AG09309 (cell line): Measurements from ENCODE around the gene SRR.

Experiments
- DNase-seq: peaks from one replicate; pipeline ENCODE4 v3.0.0-alpha.2; 2010; ENCODE audit warnings: low read depth
- H3K4me3 ChIP-seq: 2 replicates; pipeline ENCODE4 v1.5.1; 2011; ENCODE audit warnings: mild to moderate bottlenecking, low read depth, low read length, moderate library complexity; ENCODE audit not compliant: control insufficient read depth
- CTCF ChIP-seq: IDR thresholded peaks from 2 replicates; pipeline ENCODE4 v1.5.1; 2011; ENCODE audit warnings: mild to moderate bottlenecking, low read depth, low read length, inconsistent platforms; ENCODE audit not compliant: insufficient read depth, control insufficient read depth; ENCODE audit errors: missing control alignments

The SRR gene

GRCh38 chr17:2266045-2266864 is 37.5 kb upstream of the SRR start:
- no peak overlapping the region for H3K4me3 ChIP-seq
- no peak for TF ChIP-seq CTCF
- no peak for DNase-seq

- no peak for DNase-seq
- H3K4me3 ChIP-seq, result no peak overlapping the region
- no peak for TF ChIP-seq CTCF
Measured at GRCh38 chr17:2266865-2267228, 36.9 kb upstream of the SRR start.

- TF ChIP-seq CTCF, result no peak
- DNase-seq, result no peak
Measured at GRCh38 chr17:2267354-2267753, 36.4 kb upstream of the SRR start.

GRCh38 chr17:2271985-2272702 is 31.6 kb upstream of the SRR start:
- no peak for TF ChIP-seq CTCF
- no peak for DNase-seq
- H3K4me3 ChIP-seq, result no peak overlapping the region

More at GRCh38 chr17:2267354-2267753, 36.4 kb upstream of the SRR start:
- no peak overlapping the region for H3K4me3 ChIP-seq

- no peak for TF ChIP-seq CTCF
- no peak for DNase-seq
- no peak overlapping the region for H3K4me3 ChIP-seq
Measured at GRCh38 chr17:2274414-2274813, 29.3 kb upstream of the SRR start.

GRCh38 chr17:2275722-2276121 is 28.0 kb upstream of the SRR start:
- no peak for DNase-seq
- no peak overlapping the region for H3K4me3 ChIP-seq
- TF ChIP-seq CTCF, result no peak
